ENCODE results near the gene RAB35. TPM values are rescaled to one million over a fixed set of nuclear protein-coding genes. Genes with fewer than 3 reads are reported as not detected.

The RAB35 gene
- total RNA-seq, 1 experiment from 2014 or later, result 57.1 TPM

- H3K9ac ChIP-seq (ENCODE audit: low read length), result no peak overlapping the region
- no peaks in the 10 kb centered on the region for H3K4me1 ChIP-seq (ENCODE audit: control insufficient read depth in 1 of 2, insufficient read depth in 2 of 2, low read length in 2 of 2)
- H3K4me2 ChIP-seq (ENCODE audit: low read length), result no peak overlapping the region
- no peaks in the 10 kb centered on the region for H3K9me2 ChIP-seq (ENCODE audit: insufficient read depth)
- TF ChIP-seq ELF1 (IDR thresholded peaks at IDR 0.05; ENCODE audit: borderline replicate concordance, low read depth), result no peak
- TF ChIP-seq EZH2phosphoT487 (IDR thresholded peaks at IDR 0.05; ENCODE audit: borderline replicate concordance), result no peak
- TF ChIP-seq SP1 (IDR thresholded peaks at IDR 0.05; ENCODE audit: low read depth), result no peak
- no peak for TF ChIP-seq POLR2A (IDR thresholded peaks at IDR 0.05; ENCODE audit: borderline replicate concordance, extremely low read depth, insufficient read depth, insufficient read length)
- no peak for TF ChIP-seq ZNF274 (IDR thresholded peaks at IDR 0.05; ENCODE audit: low read depth, low read length)
- no peak for TF ChIP-seq RAD21 (IDR thresholded peaks at IDR 0.05; ENCODE audit: low read depth)
- no peak for TF ChIP-seq EGR1 (IDR thresholded peaks at IDR 0.05; ENCODE audit: low read depth)
- no peak for TF ChIP-seq SIN3A (IDR thresholded peaks at IDR 0.05; ENCODE audit: low read depth)
- TF ChIP-seq SRF (IDR thresholded peaks at IDR 0.05; ENCODE audit: low read depth), result no peak
- TF ChIP-seq POLR2AphosphoS5 (IDR thresholded peaks at IDR 0.05; ENCODE audit: low read depth, low read length), result no peak
- no peak for TF ChIP-seq CEBPB (IDR thresholded peaks at IDR 0.05; ENCODE audit: low read depth)
- TF ChIP-seq MAX (IDR thresholded peaks at IDR 0.05), result no peak
- TF ChIP-seq ZBTB33 (IDR thresholded peaks at IDR 0.05; ENCODE audit: extremely low read depth, insufficient replicate concordance, low read length), result no peak
- TF ChIP-seq EZH2 (IDR thresholded peaks at IDR 0.05), result no peak
- TF ChIP-seq TCF7L2 (IDR thresholded peaks at IDR 0.05; ENCODE audit: borderline replicate concordance, extremely low read depth, insufficient read depth, insufficient read length), result no peak
- peaks cover 82% of the 10 kb centered on the region in 2 experiments for H3K36me3 ChIP-seq (ENCODE audit: control insufficient read depth in 1 of 2, insufficient read depth in 2 of 2, low read length in 2 of 2)
- ChIA-PET CTCF (no interaction called here), RAD21 (ENCODE audit: low non-redundant PET in 1 of 2, low total read pairs in 2 of 2, uncharacterized antibody in 2 of 2, unreplicated experiment in 2 of 2) (no interaction called here), POLR2A (no interaction called here)
- no peak overlapping the region for H2AFZ ChIP-seq (ENCODE audit: low read depth, low read length, poor library complexity, severe bottlenecking)
- H3K27me3 ChIP-seq (ENCODE audit: insufficient read depth, low read length), result no peaks in the 10 kb centered on the region
- no peak for ATAC-seq
- no peak for DNase-seq (ENCODE audit: low read depth, low spot score)
- H3K79me2 ChIP-seq (ENCODE audit: insufficient read depth, low read length), result no peaks in the 10 kb centered on the region; the same call in 1 of the 2 replicates
- H4K20me1 ChIP-seq (ENCODE audit: insufficient read depth), result no peaks in the 10 kb centered on the region
- intact Hi-C loops (cut with micrococcal nuclease), result no loop called here
- no peaks in the 10 kb centered on the region for H3K9me3 ChIP-seq (ENCODE audit: control insufficient read depth in 1 of 2, insufficient read depth in 1 of 2, low read depth in 1 of 2, low read length in 2 of 2)
- H3K27ac ChIP-seq (ENCODE audit: low read depth, low read length), result no peak overlapping the region
- H3K4me3 ChIP-seq (replicated peaks in 1 of 2; ENCODE audit: low read depth in 1 of 2, low read length in 2 of 2), result no peak overlapping the region
- no TSS peak for BruUV-seq (replicated peaks)
Observed at GRCh38 chr12:120145164-120145563, 28.6 kb upstream of the RAB35 start.
